ENCODE measurements around the gene AOC2. TPM values are rescaled to one million over a fixed set of nuclear protein-coding genes. Genes with fewer than 3 reads are reported as not detected.

AOC2 gene
- total and polyA plus RNA-seq, 2 of the 13 experiments (the other 11 are each of a cell fraction or from before 2014, with no cell fraction given): 1.2 to 3.3 TPM

DNA sequence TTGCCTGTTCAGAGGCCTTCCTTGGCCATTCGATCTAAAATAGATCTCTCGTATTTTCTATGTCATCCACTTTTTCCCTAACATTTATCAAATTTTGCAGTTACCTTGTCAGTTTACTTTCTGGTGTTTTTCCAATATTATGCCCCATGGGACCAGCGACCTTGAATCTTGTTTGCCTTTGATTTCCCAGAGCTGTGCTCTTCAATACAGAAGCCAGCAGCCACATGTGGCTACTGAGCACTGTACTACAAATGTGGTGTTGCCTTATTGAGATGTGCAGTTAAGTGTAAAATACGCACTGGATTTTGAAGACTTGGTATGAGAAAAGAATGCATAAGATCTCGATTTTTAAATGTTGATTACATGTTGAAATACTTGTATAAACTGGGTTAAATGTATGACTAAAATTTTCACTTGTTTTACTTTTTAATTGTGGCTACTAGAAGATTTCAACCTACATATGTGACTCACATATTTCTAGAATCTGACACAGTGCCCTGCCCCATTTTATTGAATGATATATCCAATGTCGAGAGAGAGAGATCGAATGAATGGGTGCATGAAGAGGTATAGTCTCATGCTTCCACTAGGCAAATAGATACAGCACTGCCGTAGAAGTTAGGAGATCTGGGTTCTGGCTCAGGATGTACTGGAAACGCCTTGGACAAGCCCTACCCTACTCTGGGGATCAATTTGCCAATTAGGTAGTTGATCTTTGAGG is 12.0 kb upstream of the AOC2 start (continued):
- TF ChIP-seq THAP11 (CRISPR knock-in tag; IDR thresholded peaks at IDR 0.05) (peak; percentile 35; the same call in 1 of the 2 replicates), ZSCAN30 (CRISPR knock-in tag; IDR thresholded peaks at IDR 0.05) (no peak), ZNF644 (CRISPR knock-in tag; IDR thresholded peaks at IDR 0.05; ENCODE audit: low read depth) (peak; percentile 32; the same call in 1 of the 2 replicates), ZFP1 (CRISPR knock-in tag; IDR thresholded peaks at IDR 0.05) (0 out of 2 replicates have a peak, but pooled peaks have one; percentile 18), CCDC6 (CRISPR knock-in tag; IDR thresholded peaks at IDR 0.05) (peak; percentile 50; the same call in 1 of the 2 replicates), SOX13 (IDR thresholded peaks at IDR 0.05) (no peak; the same call in 1 of the 2 replicates), SOX13 (CRISPR knock-in tag; conservative IDR thresholded peaks at IDR 0.05 in 1 of 2, IDR thresholded peaks at IDR 0.05 in 1 of 2) (peak in 1 of 2 experiments; percentile 38; a peak in 1 of 4 replicates), ATRX (CRISPR knock-in tag; IDR thresholded peaks at IDR 0.05; ENCODE audit: borderline replicate concordance) (no peak), ZFP37 (CRISPR knock-in tag; IDR thresholded peaks at IDR 0.05; ENCODE audit: borderline replicate concordance) (no peak), NFYC (CRISPR knock-in tag; IDR thresholded peaks at IDR 0.05) (peak; percentile 35; the same call in 1 of the 2 replicates), ZNF567 (CRISPR knock-in tag; IDR thresholded peaks at IDR 0.05; ENCODE audit: borderline replicate concordance) (no peak), MXI1 (IDR thresholded peaks at IDR 0.05; ENCODE audit: borderline replicate concordance, low read depth, low read length) (peak; percentile 76; the same call in 1 of the 3 replicates), POLR2A (IDR thresholded peaks at IDR 0.05; ENCODE audit: insufficient read depth in 1 of 2, low read depth in 2 of 2, low read length in 2 of 2) (peak in 1 of 2 experiments; percentile 38; a peak in 1 of 4 replicates), JUND (CRISPR knock-in tag; IDR thresholded peaks at IDR 0.05) (no peak), STAT6 (CRISPR knock-in tag; IDR thresholded peaks at IDR 0.05; ENCODE audit: borderline replicate concordance) (0 out of 2 replicates have a peak, but pooled peaks have one; percentile 77), ZNF264 (CRISPR knock-in tag; IDR thresholded peaks at IDR 0.05) (no peak), IRF2 (CRISPR knock-in tag; IDR thresholded peaks at IDR 0.05) (peak; percentile 57; the same call in 1 of the 2 replicates), MED1 (CRISPR knock-in tag; IDR thresholded peaks at IDR 0.05) (peak; percentile 70), ATF1 (CRISPR knock-in tag; IDR thresholded peaks at IDR 0.05) (no peak), KLF11 (CRISPR knock-in tag; IDR thresholded peaks at IDR 0.05) (peak; percentile 81), POLR2AphosphoS5 (IDR thresholded peaks at IDR 0.05; ENCODE audit: low read depth, low read length) (peak; percentile 67; the same call in 1 of the 2 replicates), HOXA3 (CRISPR knock-in tag; IDR thresholded peaks at IDR 0.05) (0 out of 2 replicates have a peak, but pooled peaks have one; percentile 15), ZBTB39 (CRISPR knock-in tag; IDR thresholded peaks at IDR 0.05) (no peak), REL (CRISPR knock-in tag; conservative IDR thresholded peaks at IDR 0.05) (0 out of 2 replicates have a peak, but pooled peaks have one; percentile 2)
- TF ChIP-seq, protein P1, sequence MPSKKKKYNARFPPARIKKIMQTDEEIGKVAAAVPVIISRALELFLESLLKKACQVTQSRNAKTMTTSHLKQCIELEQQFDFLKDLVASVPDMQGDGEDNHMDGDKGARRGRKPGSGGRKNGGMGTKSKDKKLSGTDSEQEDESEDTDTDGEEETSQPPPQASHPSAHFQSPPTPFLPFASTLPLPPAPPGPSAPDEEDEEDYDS (CRISPR knock-in tag; IDR thresholded peaks at IDR 0.05): peak; percentile 71; the same call in 1 of the 2 replicates
- TF ChIP-seq, protein P2, sequence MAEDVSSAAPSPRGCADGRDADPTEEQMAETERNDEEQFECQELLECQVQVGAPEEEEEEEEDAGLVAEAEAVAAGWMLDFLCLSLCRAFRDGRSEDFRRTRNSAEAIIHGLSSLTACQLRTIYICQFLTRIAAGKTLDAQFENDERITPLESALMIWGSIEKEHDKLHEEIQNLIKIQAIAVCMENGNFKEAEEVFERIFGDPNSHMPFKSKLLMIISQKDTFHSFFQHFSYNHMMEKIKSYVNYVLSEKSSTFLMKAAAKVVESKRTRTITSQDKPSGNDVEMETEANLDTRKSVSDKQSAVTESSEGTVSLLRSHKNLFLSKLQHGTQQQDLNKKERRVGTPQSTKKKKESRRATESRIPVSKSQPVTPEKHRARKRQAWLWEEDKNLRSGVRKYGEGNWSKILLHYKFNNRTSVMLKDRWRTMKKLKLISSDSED (CRISPR knock-in tag; IDR thresholded peaks at IDR 0.05): 0 out of 2 replicates have a peak, but pooled peaks have one; percentile 11

All from HepG2 (cell line).